OCI-LY1 (cell line): ENCODE data around the gene PRKCB.

Source experiments
- H2AFZ ChIP-seq: fragments of 200-600 bp; sonication (generic), shearing (Covaris generic); 2 replicates; pipeline ENCODE4 v1.6.0; 2014; ENCODE audit warnings: antibody characterized with exemption, mild to moderate bottlenecking, low read length
- H3F3A ChIP-seq: fragments of 200-600 bp; sonication (generic), shearing (Covaris generic); 2 replicates; pipeline ENCODE4 v1.6.0; 2014; ENCODE audit warnings: mild to moderate bottlenecking, antibody characterized with exemption, low read length, moderate library complexity; ENCODE audit not compliant: insufficient read depth
- H3K27ac ChIP-seq: fragments of 200-600 bp; sonication (generic); 2 replicates; pipeline ENCODE4 v1.5.1; 2014; ENCODE audit warnings: low read length, mixed run types, mild to moderate bottlenecking, low read depth; ENCODE audit not compliant: poor library complexity, severe bottlenecking
- H3K27me3 ChIP-seq: fragments of 200-600 bp; sonication (generic); 2 replicates; pipeline ENCODE4 v1.6.0; 2014; ENCODE audit warnings: antibody characterized with exemption, mild to moderate bottlenecking, low read length, moderate library complexity; ENCODE audit not compliant: insufficient read depth
- H3K36me3 ChIP-seq: fragments of 200-600 bp; sonication (generic); 2 replicates; pipeline ENCODE4 v1.6.1; 2014; ENCODE audit warnings: mild to moderate bottlenecking, antibody characterized with exemption, low read length, moderate library complexity, mixed read lengths; ENCODE audit not compliant: insufficient read depth
- H3K4me1 ChIP-seq: fragments of 200-600 bp; sonication (generic); 2 replicates; pipeline ENCODE4 v1.5.1; 2014; ENCODE audit warnings: mild to moderate bottlenecking, low read length, moderate library complexity; ENCODE audit not compliant: insufficient read depth, severe bottlenecking
- H3K4me2 ChIP-seq: fragments of 200-600 bp; sonication (generic), shearing (Covaris generic); 2 replicates; pipeline ENCODE4 v1.6.1; 2014; ENCODE audit warnings: low read length
- H3K4me3 ChIP-seq: fragments of 200-600 bp; sonication (generic); 2 replicates; pipeline ENCODE4 v1.5.1; 2014; ENCODE audit warnings: low read length, low read depth, mild to moderate bottlenecking, mixed read lengths; ENCODE audit not compliant: poor library complexity, severe bottlenecking
- H3K79me2 ChIP-seq: fragments of 200-600 bp; shearing (Covaris generic); 2 replicates; pipeline ENCODE4 v1.6.1; 2016; ENCODE audit warnings: mixed run types, low read length, mixed read lengths; ENCODE audit not compliant: insufficient read depth
- H3K9ac ChIP-seq: fragments of 200-600 bp; sonication (generic), shearing (Covaris generic); 2 replicates; pipeline ENCODE4 v1.6.1; 2014; ENCODE audit warnings: mild to moderate bottlenecking, low read length, mixed read lengths
- H3K9me2 ChIP-seq: fragments of 200-600 bp; sonication (generic), shearing (Covaris generic); 2 replicates; pipeline ENCODE4 v1.6.1; 2014; ENCODE audit warnings: low read depth, mild to moderate bottlenecking, low read length, mixed read lengths
- H3K9me3 ChIP-seq: fragments of 200-600 bp; shearing (Covaris generic); 2 replicates; pipeline ENCODE4 v1.6.1; 2014; ENCODE audit warnings: low read length, mixed read lengths
- H4K20me1 ChIP-seq: fragments of 200-600 bp; sonication (generic), shearing (Covaris generic); 2 replicates; pipeline ENCODE4 v1.6.0; 2016; ENCODE audit warnings: mild to moderate bottlenecking, low read length; ENCODE audit not compliant: insufficient read depth
- EZH2 ChIP-seq: fragments of 200-600 bp; sonication (generic), shearing (Covaris generic); IDR thresholded peaks from 2 replicates; pipeline ENCODE4 v1.8.0; 2017; ENCODE audit warnings: borderline replicate concordance, mixed run types, mild to moderate bottlenecking, antibody characterized with exemption, low read length, moderate library complexity, mixed read lengths
- TF ChIP-seq, protein P1 (sequence below): fragments of 200-600 bp; sonication (generic), shearing (Covaris generic); IDR thresholded peaks from 2 replicates; pipeline ENCODE4 v1.5.1; 2017; ENCODE audit warnings: mild to moderate bottlenecking, antibody characterized with exemption, low read length, moderate library complexity, mixed read lengths

Gene PRKCB

DNA sequence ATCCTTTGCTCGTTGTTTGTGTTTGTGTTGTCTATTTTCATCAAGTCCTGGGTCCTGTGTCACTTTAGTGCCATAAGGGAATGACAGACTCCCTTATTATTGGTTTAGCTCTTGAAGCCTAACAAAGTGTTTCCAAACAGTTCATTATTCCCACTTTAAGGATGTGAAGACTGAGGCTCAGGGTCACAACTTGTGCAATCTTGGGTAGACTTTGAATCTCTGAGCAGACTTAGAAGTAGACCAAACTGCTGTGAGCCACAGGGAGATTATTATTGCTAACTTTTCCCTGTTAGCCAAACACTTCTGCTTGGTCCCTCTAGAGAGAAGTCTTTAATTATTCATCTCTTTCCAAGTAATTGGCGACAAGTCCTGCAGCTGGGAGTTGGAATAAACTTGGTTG is 31.8 kb downstream of the PRKCB start:
- Histone ChIP-seq H4K20me1 (no peaks in the 10 kb centered on the region), H3K4me1 (peaks cover 26% of the 10 kb centered on the region), H3K4me2 (no peak overlapping the region), H3F3A (no peaks in the 10 kb centered on the region), H3K27me3 (no peaks in the 10 kb centered on the region), H3K9ac (no peak overlapping the region), H3K36me3 (no peaks in the 10 kb centered on the region), H3K79me2 (no peaks in the 10 kb centered on the region), H3K27ac (no peak overlapping the region), H3K9me3 (no peaks in the 10 kb centered on the region), H2AFZ (no peak overlapping the region), H3K4me3 (no peak overlapping the region), H3K9me2 (no peaks in the 10 kb centered on the region)
- TF ChIP-seq, protein P1, sequence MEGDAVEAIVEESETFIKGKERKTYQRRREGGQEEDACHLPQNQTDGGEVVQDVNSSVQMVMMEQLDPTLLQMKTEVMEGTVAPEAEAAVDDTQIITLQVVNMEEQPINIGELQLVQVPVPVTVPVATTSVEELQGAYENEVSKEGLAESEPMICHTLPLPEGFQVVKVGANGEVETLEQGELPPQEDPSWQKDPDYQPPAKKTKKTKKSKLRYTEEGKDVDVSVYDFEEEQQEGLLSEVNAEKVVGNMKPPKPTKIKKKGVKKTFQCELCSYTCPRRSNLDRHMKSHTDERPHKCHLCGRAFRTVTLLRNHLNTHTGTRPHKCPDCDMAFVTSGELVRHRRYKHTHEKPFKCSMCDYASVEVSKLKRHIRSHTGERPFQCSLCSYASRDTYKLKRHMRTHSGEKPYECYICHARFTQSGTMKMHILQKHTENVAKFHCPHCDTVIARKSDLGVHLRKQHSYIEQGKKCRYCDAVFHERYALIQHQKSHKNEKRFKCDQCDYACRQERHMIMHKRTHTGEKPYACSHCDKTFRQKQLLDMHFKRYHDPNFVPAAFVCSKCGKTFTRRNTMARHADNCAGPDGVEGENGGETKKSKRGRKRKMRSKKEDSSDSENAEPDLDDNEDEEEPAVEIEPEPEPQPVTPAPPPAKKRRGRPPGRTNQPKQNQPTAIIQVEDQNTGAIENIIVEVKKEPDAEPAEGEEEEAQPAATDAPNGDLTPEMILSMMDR = no peak
- no peak for TF ChIP-seq EZH2

DNA sequence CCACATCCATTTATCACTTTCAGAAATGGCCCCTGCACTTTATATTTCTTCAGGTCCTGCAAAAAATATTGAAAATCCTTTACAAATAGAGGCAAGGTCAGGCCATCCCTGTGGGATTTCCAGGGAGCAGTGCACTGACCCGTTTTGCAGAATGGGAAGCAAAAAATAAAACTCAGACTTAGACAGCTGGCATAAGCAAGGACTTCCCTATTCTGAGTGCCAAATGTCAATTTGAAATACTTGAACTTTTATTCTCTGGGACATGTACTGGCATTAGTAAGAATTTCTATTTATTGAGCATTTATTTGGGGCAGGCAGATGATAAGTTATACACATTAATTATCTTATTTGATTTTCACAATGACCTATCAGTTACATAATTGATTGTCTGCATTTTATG is 32.4 kb downstream of the PRKCB start:
- Histone ChIP-seq H3K4me2 (no peak overlapping the region), H3K9me3 (no peaks in the 10 kb centered on the region)

DNA sequence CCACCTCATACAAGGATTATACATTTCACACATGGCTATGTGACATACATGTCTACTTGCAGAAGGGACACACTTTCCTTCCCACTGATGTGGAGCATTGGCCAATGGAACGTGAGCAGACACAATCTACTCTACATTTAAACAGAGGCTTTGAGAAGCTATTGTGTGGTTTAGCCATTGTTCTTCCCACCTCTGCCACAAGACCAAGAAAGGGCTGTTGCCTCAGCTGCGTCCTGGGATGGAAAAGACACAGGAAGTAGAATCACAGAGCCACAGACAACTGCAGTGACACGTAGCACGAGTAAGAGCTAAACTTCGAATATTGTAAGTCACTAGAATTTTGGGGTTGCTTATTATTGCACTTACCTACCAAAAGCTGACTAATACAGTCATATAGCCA is 33.3 kb downstream of the PRKCB start:
- H3F3A ChIP-seq = no peaks in the 10 kb centered on the region
- H3K79me2 ChIP-seq = no peaks in the 10 kb centered on the region
- no peak overlapping the region for H3K4me3 ChIP-seq
- no peaks in the 10 kb centered on the region for H3K9me2 ChIP-seq
- no peaks in the 10 kb centered on the region for H4K20me1 ChIP-seq
- no peaks in the 10 kb centered on the region for H3K36me3 ChIP-seq
- no peaks in the 10 kb centered on the region for H3K9me3 ChIP-seq
- TF ChIP-seq, protein P1 = no peak
- TF ChIP-seq EZH2 = no peak
- no peak overlapping the region for H3K4me2 ChIP-seq
- no peaks in the 10 kb centered on the region for H3K27me3 ChIP-seq
- H3K27ac ChIP-seq = no peak overlapping the region
- no peak overlapping the region for H3K9ac ChIP-seq
- H2AFZ ChIP-seq = no peak overlapping the region
- H3K4me1 ChIP-seq = peaks cover 12% of the 10 kb centered on the region

More for the DNA sequence above, 32.4 kb downstream of the PRKCB start:
- Histone ChIP-seq H3K27me3 (no peaks in the 10 kb centered on the region), H4K20me1 (no peaks in the 10 kb centered on the region), H3K4me1 (peaks cover 21% of the 10 kb centered on the region), H3K79me2 (no peaks in the 10 kb centered on the region), H3K9ac (no peak overlapping the region), H3K36me3 (no peaks in the 10 kb centered on the region), H3K4me3 (no peak overlapping the region), H3F3A (no peaks in the 10 kb centered on the region), H3K27ac (no peak overlapping the region), H3K9me2 (no peaks in the 10 kb centered on the region), H2AFZ (no peak overlapping the region)
- TF ChIP-seq, protein P1 = no peak
- no peak for TF ChIP-seq EZH2
